Tibial artery (tissue), 4 donors: Measurements from ENCODE around the gene PRKG1.
"Not testable (repeated sequence)": the region's sequence is repeated elsewhere in the genome, so short reads cannot be mapped to it uniquely, and the experiment has no call there.

Experiments
- DNase-seq, 2 donors: peaks; one replicate each; pipeline ENCODE4 v3.0.0-alpha.2; 2019
- H3K27ac ChIP-seq, 2 donors: fragments of 200-600 bp; sonication (generic) in 1 of 2; 1 replicate in 1 of 2; 2 replicates in 1 of 2; pipeline ENCODE4 v1.5.1; 2018 to 2019; ENCODE audit warnings: mild to moderate bottlenecking in 1 of 2
- H3K27me3 ChIP-seq, 2 donors: fragments of 200-600 bp; sonication (generic) in 1 of 2; one replicate each; pipeline versions ENCODE4 v1.5.1 to v1.6.0; 2016 to 2019
- H3K36me3 ChIP-seq, 3 donors: fragments of 200-600 bp; sonication (generic) in 2 of 3; one replicate each; pipeline ENCODE4 v1.5.1; 2016 to 2019; ENCODE audit warnings: mild to moderate bottlenecking in 2 of 3
- H3K4me1 ChIP-seq, 4 donors: fragments of 200-600 bp; sonication (generic) in 2 of 4; 1 replicate in 3 of 4; 2 replicates in 1 of 4; pipeline ENCODE4 v1.5.1; 2016 to 2019
- H3K4me3 ChIP-seq, 2 donors: fragments of 200-600 bp; sonication (generic) in 1 of 2; 1 replicate in 1 of 2; 2 replicates in 1 of 2; pipeline ENCODE4 v1.5.1; 2018 to 2019; ENCODE audit warnings: mild to moderate bottlenecking in 2 of 2
- H3K9me3 ChIP-seq, 3 donors: fragments of 200-600 bp; sonication (generic) in 1 of 3; one replicate each; pipeline ENCODE4 v1.5.1; 2016 to 2019
- CTCF ChIP-seq, 2 experiments: fragments of 200-600 bp in 1 of 2; fragments of 450-650 bp in 1 of 2; IDR thresholded peaks; one replicate each; pipeline ENCODE4 v1.5.1; 2017 to 2019; ENCODE audit warnings: antibody characterized with exemption in 2 of 2, mild to moderate bottlenecking in 1 of 2, moderate library complexity in 1 of 2
- intact Hi-C: fragments of 100-400 bp; cut with DNase I; formaldehyde crosslinking; loops from one replicate; pipeline ENCODE4 v1.15.0; 2023; ENCODE audit warnings: low total_unique reads

Gene PRKG1

GRCh38 chr10:51389415-51390321, 315.4 kb downstream of the PRKG1 start:
- H3K27ac ChIP-seq: no peak overlapping the region
- H3K36me3 ChIP-seq: no peaks in the 10 kb centered on the region
- no peaks in the 10 kb centered on the region for H3K9me3 ChIP-seq
- peaks cover 0 to 55% (median 14%) of the 10 kb centered on the region in 4 donors for H3K4me1 ChIP-seq
- no peaks in the 10 kb centered on the region for H3K27me3 ChIP-seq
- intact Hi-C loops: no loop called here
- peak; percentile 18 to 33 for TF ChIP-seq CTCF (IDR thresholded peaks at IDR 0.05)
- no peak overlapping the region for H3K4me3 ChIP-seq
- no peak for DNase-seq

- intact Hi-C loops, H3K9me3 ChIP-seq, H3K4me3 ChIP-seq, DNase-seq, H3K36me3 ChIP-seq, H3K27ac ChIP-seq, H3K27me3 ChIP-seq: not testable (repeated sequence)
- H3K4me1 ChIP-seq: peaks cover 0 to 50% (median 22%) of the 10 kb centered on the region in 4 donors
These were observed 318.7 kb downstream of the PRKG1 start for GRCh38 chr10:51393006-51393405.

GRCh38 chr10:51394039-51394438, 319.8 kb downstream of the PRKG1 start:
- intact Hi-C loops: no loop called here
- DNase-seq: no peak
- H3K4me1 ChIP-seq: peaks cover 0 to 50% (median 28%) of the 10 kb centered on the region in 4 donors

GRCh38 chr10:51397244-51397643, 323.0 kb downstream of the PRKG1 start:
- TF ChIP-seq CTCF (IDR thresholded peaks at IDR 0.05): no peak
- Histone ChIP-seq H3K36me3 (no peaks in the 10 kb centered on the region), H3K27me3 (no peaks in the 10 kb centered on the region), H3K4me3 (no peak overlapping the region), H3K9me3 (no peaks in the 10 kb centered on the region), H3K27ac (peak overlapping the region; percentile 17 to 32), H3K4me1 (peaks cover 0 to 42% (median 14%) of the 10 kb centered on the region in 4 donors)
- DNase-seq: no peak
- intact Hi-C loops: no loop called here

More at GRCh38 chr10:51394039-51394438, 319.8 kb downstream of the PRKG1 start:
- no peak for TF ChIP-seq CTCF (IDR thresholded peaks at IDR 0.05)
- no peak overlapping the region for H3K4me3 ChIP-seq
- no peak overlapping the region for H3K27ac ChIP-seq
- H3K36me3 ChIP-seq: no peaks in the 10 kb centered on the region
- H3K9me3 ChIP-seq: no peaks in the 10 kb centered on the region
- no peaks in the 10 kb centered on the region for H3K27me3 ChIP-seq

GRCh38 chr10:51397695-51398094, 323.4 kb downstream of the PRKG1 start:
- intact Hi-C loops: no loop called here
- no peaks in the 10 kb centered on the region for H3K9me3 ChIP-seq
- no peaks in the 10 kb centered on the region for H3K27me3 ChIP-seq
- no peaks in the 10 kb centered on the region for H3K36me3 ChIP-seq
- DNase-seq: peak; percentile 65 to 86
- peak overlapping the region; percentile 17 to 36 for H3K27ac ChIP-seq
- TF ChIP-seq CTCF (IDR thresholded peaks at IDR 0.05): no peak
- H3K4me3 ChIP-seq: no peak overlapping the region
- H3K4me1 ChIP-seq: peaks cover 0 to 47% (median 16%) of the 10 kb centered on the region in 4 donors

GRCh38 chr10:51399840-51400239, 325.6 kb downstream of the PRKG1 start:
- H3K27me3 ChIP-seq: no peaks in the 10 kb centered on the region
- H3K36me3 ChIP-seq: no peaks in the 10 kb centered on the region
- H3K4me1 ChIP-seq: peaks cover 0 to 68% (median 20%) of the 10 kb centered on the region in 4 donors
- no peak for DNase-seq
- no peak overlapping the region for H3K4me3 ChIP-seq
- no peak for TF ChIP-seq CTCF (IDR thresholded peaks at IDR 0.05)
- no peaks in the 10 kb centered on the region for H3K9me3 ChIP-seq
- H3K27ac ChIP-seq: no peak overlapping the region
- intact Hi-C loops: no loop called here
